ENCODE data around the gene SLC12A3.

Gene SLC12A3

DNA sequence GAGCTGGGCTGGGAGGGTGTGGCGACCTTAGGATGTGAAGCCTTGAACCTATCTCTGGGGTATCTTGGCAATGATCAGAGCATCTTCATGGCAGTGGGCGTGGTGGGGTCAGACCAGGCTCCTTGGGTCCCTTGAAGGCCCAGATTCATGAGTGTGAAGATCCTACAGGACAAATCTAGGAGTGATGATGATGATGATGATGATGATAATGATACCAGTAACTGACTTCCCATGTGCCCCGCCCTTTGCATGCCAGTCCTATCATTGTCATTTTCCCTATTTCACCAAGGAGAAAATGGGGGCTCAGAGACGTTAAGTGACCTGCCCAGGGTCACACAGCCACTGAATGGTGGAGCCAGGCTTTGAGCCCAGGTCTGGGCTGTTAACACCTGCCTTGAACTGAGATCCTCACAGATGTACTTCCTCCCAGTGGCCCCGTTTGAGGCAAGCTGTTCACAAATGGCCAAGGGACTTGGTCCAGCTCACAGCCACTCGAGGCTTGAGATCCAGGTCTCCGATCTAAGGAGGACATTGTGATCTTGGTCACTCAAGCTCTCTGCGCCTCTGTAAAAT is 13.4 kb downstream of the SLC12A3 start:
- Histone ChIP-seq H2BK5ac (ENCODE audit: low read length) (no peak overlapping the region), H3K56ac (ENCODE audit: low read length) (no peak overlapping the region), H3K4me3 (ENCODE audit: low read length) (no peak overlapping the region), H2BK15ac (replicated peaks; ENCODE audit: low read depth) (no peak overlapping the region), H2AK5ac (ENCODE audit: low read length) (no peak overlapping the region), H3K18ac (ENCODE audit: low read length) (no peak overlapping the region), H3K4ac (ENCODE audit: low read depth, low read length) (no peak overlapping the region), H4K8ac (ENCODE audit: low read depth, low read length) (no peak overlapping the region), H3K9ac (ENCODE audit: low read length) (no peak overlapping the region), H3K23ac (ENCODE audit: low read length) (no peak overlapping the region), H3K4me2 (ENCODE audit: low read length) (no peak overlapping the region), H3K4me1 (ENCODE audit: control insufficient read depth, low read depth, low read length) (no peaks in the 10 kb centered on the region), H3K27ac (ENCODE audit: low read depth, low read length) (no peak overlapping the region), H3K79me2 (ENCODE audit: control insufficient read depth, insufficient read depth, low read length) (no peaks in the 10 kb centered on the region), H2BK120ac (ENCODE audit: low read depth, low read length) (no peak overlapping the region), H4K5ac (ENCODE audit: low read length) (no peak overlapping the region), H3K79me1 (ENCODE audit: low read length) (no peaks in the 10 kb centered on the region), H3K36me3 (ENCODE audit: control insufficient read depth, insufficient read depth, low read length) (no peaks in the 10 kb centered on the region), H3K27me3 (ENCODE audit: insufficient read depth, low read length, poor library complexity) (no peaks in the 10 kb centered on the region)
- no CpG with 5 or more reads among the region's 8 CpGs for WGBS (ENCODE audit: extremely low coverage, insufficient coverage, low lambda C conversion rate)
- no peak for DNase-seq

DNA sequence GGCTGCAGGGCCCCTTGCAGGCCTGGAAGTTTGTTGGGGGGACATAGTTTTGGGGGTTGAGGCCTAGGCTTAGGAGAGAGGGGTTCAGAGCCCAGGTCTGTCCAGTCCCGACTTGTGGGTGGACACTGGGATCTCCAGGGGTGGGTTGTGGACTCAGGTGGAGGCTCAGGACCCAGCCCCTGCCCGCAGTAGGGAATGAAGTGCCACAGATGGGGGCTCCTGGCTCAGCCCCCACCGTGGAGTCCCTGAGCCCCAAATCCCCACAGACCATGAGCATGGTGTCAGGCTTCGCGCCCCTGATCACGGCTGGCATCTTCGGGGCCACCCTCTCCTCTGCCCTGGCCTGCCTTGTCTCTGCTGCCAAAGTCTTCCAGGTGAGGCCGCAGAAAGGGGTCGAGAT is 14.3 kb downstream of the SLC12A3 start:
- no peak for DNase-seq
- Histone ChIP-seq H4K8ac (ENCODE audit: low read depth, low read length) (no peak overlapping the region), H3K23ac (ENCODE audit: low read length) (no peak overlapping the region), H3K4me2 (ENCODE audit: low read length) (no peak overlapping the region), H3K36me3 (ENCODE audit: control insufficient read depth, insufficient read depth, low read length) (no peaks in the 10 kb centered on the region), H2BK15ac (replicated peaks; ENCODE audit: low read depth) (no peak overlapping the region), H3K27me3 (ENCODE audit: insufficient read depth, low read length, poor library complexity) (no peaks in the 10 kb centered on the region), H3K18ac (ENCODE audit: low read length) (no peak overlapping the region), H3K4ac (ENCODE audit: low read depth, low read length) (no peak overlapping the region), H3K56ac (ENCODE audit: low read length) (no peak overlapping the region), H3K4me1 (ENCODE audit: control insufficient read depth, low read depth, low read length) (no peaks in the 10 kb centered on the region), H3K79me1 (ENCODE audit: low read length) (no peaks in the 10 kb centered on the region), H3K4me3 (ENCODE audit: low read length) (no peak overlapping the region), H2BK120ac (ENCODE audit: low read depth, low read length) (no peak overlapping the region), H2AK5ac (ENCODE audit: low read length) (no peak overlapping the region), H3K79me2 (ENCODE audit: control insufficient read depth, insufficient read depth, low read length) (no peaks in the 10 kb centered on the region), H2BK5ac (ENCODE audit: low read length) (no peak overlapping the region), H3K9ac (ENCODE audit: low read length) (no peak overlapping the region), H4K5ac (ENCODE audit: low read length) (no peak overlapping the region), H3K27ac (ENCODE audit: low read depth, low read length) (no peak overlapping the region)
- WGBS (ENCODE audit: extremely low coverage, insufficient coverage, low lambda C conversion rate): no CpG with 5 or more reads among the region's 9 CpGs

- no peaks in the 10 kb centered on the region for H3K4me1 ChIP-seq (ENCODE audit: control insufficient read depth, low read depth, low read length)
- H3K27me3 ChIP-seq (ENCODE audit: insufficient read depth, low read length, poor library complexity): no peaks in the 10 kb centered on the region
- no CpG with 5 or more reads among the region's 12 CpGs for WGBS (ENCODE audit: extremely low coverage, insufficient coverage, low lambda C conversion rate)
- no peak overlapping the region for H4K8ac ChIP-seq (ENCODE audit: low read depth, low read length)
- DNase-seq: no peak
- H3K23ac ChIP-seq (ENCODE audit: low read length): no peak overlapping the region
- no peak overlapping the region for H3K4ac ChIP-seq (ENCODE audit: low read depth, low read length)
- H3K79me2 ChIP-seq (ENCODE audit: control insufficient read depth, insufficient read depth, low read length): no peaks in the 10 kb centered on the region
- H3K9ac ChIP-seq (ENCODE audit: low read length): no peak overlapping the region
- no peak overlapping the region for H3K18ac ChIP-seq (ENCODE audit: low read length)
- no peak overlapping the region for H3K4me3 ChIP-seq (ENCODE audit: low read length)
- H2BK15ac ChIP-seq (replicated peaks; ENCODE audit: low read depth): no peak overlapping the region
- no peak overlapping the region for H3K27ac ChIP-seq (ENCODE audit: low read depth, low read length)
- H2AK5ac ChIP-seq (ENCODE audit: low read length): no peak overlapping the region
- H3K56ac ChIP-seq (ENCODE audit: low read length): no peak overlapping the region
- no peaks in the 10 kb centered on the region for H3K79me1 ChIP-seq (ENCODE audit: low read length)
- H2BK5ac ChIP-seq (ENCODE audit: low read length): no peak overlapping the region
- H2BK120ac ChIP-seq (ENCODE audit: low read depth, low read length): no peak overlapping the region
- no peak overlapping the region for H4K5ac ChIP-seq (ENCODE audit: low read length)
- no peak overlapping the region for H3K4me2 ChIP-seq (ENCODE audit: low read length)
- H3K36me3 ChIP-seq (ENCODE audit: control insufficient read depth, insufficient read depth, low read length): no peaks in the 10 kb centered on the region
Observed at GRCh38 chr16:56880176-56880575, 15.2 kb downstream of the SLC12A3 start.

GRCh38 chr16:56880685-56881084 is 15.7 kb downstream of the SLC12A3 start:
- no CpG with 5 or more reads among the region's 4 CpGs for WGBS (ENCODE audit: extremely low coverage, insufficient coverage, low lambda C conversion rate)
- no peak overlapping the region for H2BK5ac ChIP-seq (ENCODE audit: low read length)

DNA sequence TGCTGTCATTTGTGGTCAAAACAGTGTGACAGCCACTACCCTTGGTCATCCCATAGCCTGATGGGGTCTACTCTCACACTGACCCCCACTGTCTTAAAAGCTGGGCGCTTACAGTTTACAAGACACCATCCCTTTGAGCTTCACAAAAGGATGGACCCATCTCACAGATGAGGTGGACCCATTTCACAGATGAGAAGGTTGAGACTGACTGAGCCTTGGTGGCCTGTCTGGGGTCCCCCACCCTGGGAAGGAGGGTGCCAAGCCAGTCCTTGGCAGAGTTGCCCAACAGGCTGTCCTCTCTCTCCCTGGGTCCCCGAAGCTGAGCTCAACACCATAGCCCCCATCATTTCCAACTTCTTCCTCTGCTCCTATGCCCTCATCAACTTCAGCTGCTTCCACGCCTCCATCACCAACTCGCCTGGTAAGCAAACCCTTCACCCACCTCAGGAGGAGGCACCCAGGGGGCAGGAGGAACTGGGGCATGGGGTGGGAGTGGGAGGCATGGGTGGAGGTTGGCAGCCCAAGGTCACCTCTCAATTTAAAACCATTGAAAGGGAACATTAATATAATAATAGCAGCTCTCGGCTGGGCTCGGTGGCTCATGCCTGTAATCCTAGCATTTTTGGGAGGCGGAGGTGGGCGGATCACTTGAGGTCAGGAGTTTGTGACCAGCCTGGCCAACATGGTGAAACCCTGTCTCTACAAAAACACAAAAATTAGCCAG is 17.2 kb downstream of the SLC12A3 start:
- no peaks in the 10 kb centered on the region for H3K79me2 ChIP-seq (ENCODE audit: control insufficient read depth, insufficient read depth, low read length)
- DNase-seq: no peak
- H3K79me1 ChIP-seq (ENCODE audit: low read length): no peaks in the 10 kb centered on the region
- H3K4me3 ChIP-seq (ENCODE audit: low read length): no peak overlapping the region
- H2BK5ac ChIP-seq (ENCODE audit: low read length): no peak overlapping the region
- WGBS (ENCODE audit: extremely low coverage, insufficient coverage, low lambda C conversion rate): no CpG with 5 or more reads among the region's 8 CpGs
- no peak overlapping the region for H2BK15ac ChIP-seq (replicated peaks; ENCODE audit: low read depth)
- H3K36me3 ChIP-seq (ENCODE audit: control insufficient read depth, insufficient read depth, low read length): no peaks in the 10 kb centered on the region
- H3K4ac ChIP-seq (ENCODE audit: low read depth, low read length): no peak overlapping the region
- H2BK120ac ChIP-seq (ENCODE audit: low read depth, low read length): no peak overlapping the region
- H3K56ac ChIP-seq (ENCODE audit: low read length): no peak overlapping the region
- H3K23ac ChIP-seq (ENCODE audit: low read length): no peak overlapping the region
- no peaks in the 10 kb centered on the region for H3K4me1 ChIP-seq (ENCODE audit: control insufficient read depth, low read depth, low read length)
- no peak overlapping the region for H3K27ac ChIP-seq (ENCODE audit: low read depth, low read length)
- H4K5ac ChIP-seq (ENCODE audit: low read length): no peak overlapping the region
- H3K4me2 ChIP-seq (ENCODE audit: low read length): no peak overlapping the region
- no peak overlapping the region for H3K18ac ChIP-seq (ENCODE audit: low read length)
- no peaks in the 10 kb centered on the region for H3K27me3 ChIP-seq (ENCODE audit: insufficient read depth, low read length, poor library complexity)
- H2AK5ac ChIP-seq (ENCODE audit: low read length): no peak overlapping the region
- H3K9ac ChIP-seq (ENCODE audit: low read length): no peak overlapping the region
- H4K8ac ChIP-seq (ENCODE audit: low read depth, low read length): no peak overlapping the region

More at GRCh38 chr16:56880685-56881084, 15.7 kb downstream of the SLC12A3 start:
- Histone ChIP-seq H2AK5ac (ENCODE audit: low read length) (no peak overlapping the region), H3K79me2 (ENCODE audit: control insufficient read depth, insufficient read depth, low read length) (no peaks in the 10 kb centered on the region), H4K5ac (ENCODE audit: low read length) (no peak overlapping the region), H3K27ac (ENCODE audit: low read depth, low read length) (no peak overlapping the region), H2BK15ac (replicated peaks; ENCODE audit: low read depth) (no peak overlapping the region), H3K4me1 (ENCODE audit: control insufficient read depth, low read depth, low read length) (no peaks in the 10 kb centered on the region), H3K36me3 (ENCODE audit: control insufficient read depth, insufficient read depth, low read length) (no peaks in the 10 kb centered on the region), H2BK120ac (ENCODE audit: low read depth, low read length) (no peak overlapping the region), H3K79me1 (ENCODE audit: low read length) (no peaks in the 10 kb centered on the region), H3K23ac (ENCODE audit: low read length) (no peak overlapping the region), H3K27me3 (ENCODE audit: insufficient read depth, low read length, poor library complexity) (no peaks in the 10 kb centered on the region), H3K4me3 (ENCODE audit: low read length) (no peak overlapping the region), H4K8ac (ENCODE audit: low read depth, low read length) (no peak overlapping the region), H3K4ac (ENCODE audit: low read depth, low read length) (no peak overlapping the region), H3K4me2 (ENCODE audit: low read length) (no peak overlapping the region), H3K56ac (ENCODE audit: low read length) (no peak overlapping the region), H3K9ac (ENCODE audit: low read length) (no peak overlapping the region), H3K18ac (ENCODE audit: low read length) (no peak overlapping the region)
- DNase-seq: no peak

DNA sequence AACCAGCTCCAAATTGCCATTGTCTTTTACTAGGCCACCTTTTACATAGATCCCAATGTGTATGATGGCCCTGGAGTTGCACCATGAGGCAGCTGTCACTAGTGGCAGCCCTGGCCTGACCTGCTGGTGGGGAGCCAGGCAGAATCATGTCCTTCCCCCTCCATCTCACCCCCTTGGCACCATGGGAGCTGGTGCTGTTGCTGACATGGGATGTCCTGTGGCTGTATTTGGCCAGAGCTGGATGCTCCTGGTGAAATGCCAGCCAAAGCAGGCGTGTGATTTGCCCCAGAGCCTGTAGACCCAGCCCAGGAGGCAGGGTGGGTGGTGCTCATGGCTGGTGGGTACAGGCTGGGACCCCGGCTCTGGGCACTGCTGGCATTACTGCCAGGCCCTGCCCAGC is 18.6 kb downstream of the SLC12A3 start:
- H2BK15ac ChIP-seq (replicated peaks; ENCODE audit: low read depth): no peak overlapping the region
- H2BK120ac ChIP-seq (ENCODE audit: low read depth, low read length): no peak overlapping the region
- WGBS (ENCODE audit: extremely low coverage, insufficient coverage, low lambda C conversion rate): no CpG with 5 or more reads among the region's 2 CpGs
- no peaks in the 10 kb centered on the region for H3K27me3 ChIP-seq (ENCODE audit: insufficient read depth, low read length, poor library complexity)
- no peaks in the 10 kb centered on the region for H3K79me1 ChIP-seq (ENCODE audit: low read length)
- no peak overlapping the region for H2BK5ac ChIP-seq (ENCODE audit: low read length)
- no peak overlapping the region for H3K18ac ChIP-seq (ENCODE audit: low read length)
- H3K4ac ChIP-seq (ENCODE audit: low read depth, low read length): no peak overlapping the region
- no peak overlapping the region for H3K4me2 ChIP-seq (ENCODE audit: low read length)
- no peak for DNase-seq
- no peak overlapping the region for H3K23ac ChIP-seq (ENCODE audit: low read length)
- no peak overlapping the region for H3K4me3 ChIP-seq (ENCODE audit: low read length)
- no peak overlapping the region for H3K27ac ChIP-seq (ENCODE audit: low read depth, low read length)
- no peak overlapping the region for H3K9ac ChIP-seq (ENCODE audit: low read length)
- no peak overlapping the region for H2AK5ac ChIP-seq (ENCODE audit: low read length)
- no peak overlapping the region for H4K8ac ChIP-seq (ENCODE audit: low read depth, low read length)
- H4K5ac ChIP-seq (ENCODE audit: low read length): no peak overlapping the region
- H3K79me2 ChIP-seq (ENCODE audit: control insufficient read depth, insufficient read depth, low read length): no peaks in the 10 kb centered on the region
- H3K56ac ChIP-seq (ENCODE audit: low read length): no peak overlapping the region
- H3K36me3 ChIP-seq (ENCODE audit: control insufficient read depth, insufficient read depth, low read length): no peaks in the 10 kb centered on the region
- H3K4me1 ChIP-seq (ENCODE audit: control insufficient read depth, low read depth, low read length): no peaks in the 10 kb centered on the region

All from mesendoderm (in vitro differentiated cells).